H1 (cell line): ENCODE data around the gene COX10. TPM values are rescaled to one million over a fixed set of nuclear protein-coding genes. Genes with fewer than 3 reads are reported as not detected.

Experiments used
- CTCF ChIA-PET: fragments of 300-600 bp; sonication (Branson Sonifier 250); formaldehyde crosslinking; loops from one replicate; lab custom pipeline; 2021; ENCODE audit not compliant: partially characterized antibody; lab: Charles Lee
- POLR2A ChIA-PET: fragments of 300-600 bp; sonication (Branson Sonifier 250); formaldehyde crosslinking; loops from one replicate; lab custom pipeline; 2021; ENCODE audit warnings: inconsistent platforms; ENCODE audit not compliant: partially characterized antibody; lab: Charles Lee
- DNase-seq, 2 experiments: peaks; one replicate each; pipeline versions ENCODE4 v3.0.0 to v3.0.0-alpha.2; 2010 to 2022; ENCODE audit warnings: low spot score in 2 of 2, low read depth in 1 of 2, mixed read lengths in 1 of 2
- FAIRE-seq: peaks from 2 replicates; lab custom pipeline; 2011; peaks lifted over from hg19 to GRCh38; lab: Jason Lieb, UNC
- H2AFZ ChIP-seq: 2 replicates; pipeline ENCODE4 v1.8.1; 2012; ENCODE audit warnings: low read length, inconsistent platforms
- H2AK5ac ChIP-seq: 2 replicates; pipeline ENCODE4 v1.6.1; 2013; ENCODE audit warnings: low read depth, low read length
- H2BK120ac ChIP-seq: replicated peaks from 2 replicates; pipeline ENCODE3; 2013; ENCODE audit warnings: low read depth, low read length, inconsistent platforms
- H2BK12ac ChIP-seq: 2 replicates; pipeline ENCODE4 v1.6.1; 2013; ENCODE audit warnings: low read depth, low read length
- H2BK15ac ChIP-seq: 2 replicates; pipeline ENCODE4 v1.6.1; 2013; ENCODE audit warnings: low read length
- H2BK20ac ChIP-seq: 2 replicates; pipeline ENCODE4 v1.6.1; 2013; ENCODE audit warnings: low read length
- H2BK5ac ChIP-seq: 2 replicates; pipeline ENCODE4 v1.6.1; 2013; ENCODE audit warnings: low read depth, low read length
- H3K14ac ChIP-seq: 2 replicates; pipeline ENCODE4 v1.6.1; 2013; ENCODE audit warnings: inconsistent platforms; ENCODE audit not compliant: insufficient read length
- H3K18ac ChIP-seq: 2 replicates; pipeline ENCODE4 v1.6.1; 2013; ENCODE audit warnings: low read length; ENCODE audit errors: extremely low read depth
- H3K23ac ChIP-seq: 2 replicates; pipeline ENCODE4 v1.6.1; 2013; ENCODE audit warnings: inconsistent platforms; ENCODE audit not compliant: insufficient read length
- H3K23me2 ChIP-seq: 2 replicates; pipeline ENCODE4 v1.6.1; 2013; ENCODE audit warnings: low read depth, low read length
- H3K27ac ChIP-seq: 2 replicates; pipeline ENCODE4 v1.6.1; 2011; ENCODE audit warnings: low read depth, low read length, inconsistent platforms
- H3K27me3 ChIP-seq, 4 experiments: replicated peaks in 1 of 4; 1 replicate in 1 of 4; 2 replicates in 3 of 4; pipeline versions ENCODE4 v1.6.1 to v1.8.1; 2011 to 2013; ENCODE audit warnings: low read length in 3 of 4, mild to moderate bottlenecking in 3 of 4, inconsistent platforms in 2 of 4, mixed read lengths in 2 of 4, moderate library complexity in 1 of 4; ENCODE audit not compliant: control insufficient read depth in 3 of 4, insufficient read depth in 3 of 4; ENCODE audit errors: extremely low read depth in 1 of 4
- H3K36me3 ChIP-seq, 4 experiments: 2 replicates each; pipeline versions ENCODE4 v1.6.1 to v1.8.1; 2011 to 2013; ENCODE audit warnings: mild to moderate bottlenecking in 4 of 4, low read length in 3 of 4, moderate library complexity in 2 of 4, control low read depth in 1 of 4, inconsistent platforms in 1 of 4; ENCODE audit not compliant: insufficient read depth in 4 of 4, control insufficient read depth in 2 of 4
- H3K4ac ChIP-seq: replicated peaks from 2 replicates; pipeline ENCODE3; 2013; ENCODE audit warnings: low read length, low read depth, mixed read lengths, inconsistent platforms; ENCODE audit not compliant: insufficient read length
- H3K4me1 ChIP-seq, 4 experiments: replicated peaks in 1 of 4; 1 replicate in 1 of 4; 2 replicates in 3 of 4; pipeline versions ENCODE4 v1.6.1 to v1.8.1; 2011 to 2013; ENCODE audit warnings: low read length in 3 of 4, inconsistent platforms in 2 of 4, mixed read lengths in 1 of 4; ENCODE audit not compliant: insufficient read depth in 4 of 4, control insufficient read depth in 3 of 4
- H3K4me2 ChIP-seq, 2 experiments: 2 replicates each; pipeline versions ENCODE4 v1.6.1 to v1.8.1; 2011 to 2013; ENCODE audit warnings: low read depth in 2 of 2, low read length in 2 of 2, control low read depth in 1 of 2, inconsistent platforms in 1 of 2, mild to moderate bottlenecking in 1 of 2; ENCODE audit not compliant: insufficient read depth in 1 of 2
- H3K4me3 ChIP-seq, 4 experiments: fragments of 200-600, 300-600 bp in 1 of 4; sonication (generic), shearing (Covaris generic), sonication (Bioruptor Twin) in 1 of 4; 2 replicates each; pipeline versions ENCODE4 v1.5.1 to v1.8.1; 2011 to 2016; ENCODE audit warnings: low read length in 4 of 4, low read depth in 3 of 4, control low read depth in 2 of 4, inconsistent platforms in 2 of 4, mild to moderate bottlenecking in 2 of 4, mixed read lengths in 1 of 4, moderate library complexity in 1 of 4; ENCODE audit not compliant: insufficient read depth in 2 of 4; ENCODE audit errors: extremely low read depth in 1 of 4
- H3K56ac ChIP-seq: replicated peaks from 2 replicates; pipeline ENCODE3; 2013; ENCODE audit warnings: low read depth, mild to moderate bottlenecking, mixed read lengths, low read length, inconsistent platforms; ENCODE audit not compliant: insufficient read length
- H3K79me1 ChIP-seq: 2 replicates; pipeline ENCODE4 v1.6.1; 2013; ENCODE audit warnings: low read depth, low read length, control low read depth
- H3K79me2 ChIP-seq, 2 experiments: 2 replicates each; pipeline versions ENCODE4 v1.6.1 to v1.8.1; 2012 to 2013; ENCODE audit warnings: low read length in 2 of 2, mild to moderate bottlenecking in 2 of 2, inconsistent platforms in 1 of 2; ENCODE audit not compliant: insufficient read depth in 2 of 2, control insufficient read depth in 1 of 2
- H3K9ac ChIP-seq, 4 experiments: replicated peaks in 1 of 4; 1 replicate in 1 of 4; 2 replicates in 3 of 4; pipeline versions ENCODE4 v1.6.1 to v1.8.1; 2011 to 2013; ENCODE audit warnings: low read depth in 3 of 4, low read length in 3 of 4, control low read depth in 2 of 4, mild to moderate bottlenecking in 2 of 4, moderate library complexity in 2 of 4, inconsistent platforms in 1 of 4; ENCODE audit errors: extremely low read depth in 1 of 4
- H3K9me3 ChIP-seq, 2 experiments: 2 replicates each; pipeline versions ENCODE4 v1.6.1 to v1.8.1; 2012 to 2013; ENCODE audit warnings: mild to moderate bottlenecking in 2 of 2, moderate library complexity in 2 of 2, control low read depth in 1 of 2, inconsistent platforms in 1 of 2, low read depth in 1 of 2, low read length in 1 of 2, mixed read lengths in 1 of 2; ENCODE audit not compliant: insufficient read depth in 2 of 2
- H4K20me1 ChIP-seq, 2 experiments: replicated peaks in 1 of 2; 2 replicates each; pipeline versions ENCODE3 to v1.8.1; 2011 to 2013; ENCODE audit warnings: inconsistent platforms in 2 of 2, low read length in 2 of 2, mild to moderate bottlenecking in 1 of 2; ENCODE audit not compliant: insufficient read depth in 2 of 2, control insufficient read depth in 1 of 2
- H4K5ac ChIP-seq: 2 replicates; pipeline ENCODE4 v1.6.1; 2013; ENCODE audit warnings: low read length, low read depth, mixed read lengths, inconsistent platforms; ENCODE audit not compliant: insufficient read length
- H4K8ac ChIP-seq: 2 replicates; pipeline ENCODE4 v1.8.0; 2013; ENCODE audit warnings: mild to moderate bottlenecking, moderate library complexity, low read length, inconsistent platforms; ENCODE audit not compliant: insufficient read depth; ENCODE audit errors: extremely low read depth
- H4K91ac ChIP-seq: replicated peaks from 2 replicates; pipeline ENCODE3; 2013; ENCODE audit warnings: low read length, mixed read lengths, inconsistent platforms; ENCODE audit not compliant: insufficient read length
- KDM1A ChIP-seq: fragments of 200-600, 300-600 bp; sonication (generic); IDR thresholded peaks from 2 replicates; pipeline ENCODE4 v1.7.1; 2016; ENCODE audit warnings: mild to moderate bottlenecking, low read length, borderline replicate concordance
- SP2 ChIP-seq: IDR thresholded peaks from 2 replicates; pipeline ENCODE4 v1.6.1; 2012; ENCODE audit warnings: mild to moderate bottlenecking, low read length, inconsistent platforms
- WGBS, 2 experiments: shearing (Covaris generic) in 1 of 2; methylation state at CpG; one replicate each; pipeline versions ENCODE4 v1.1.6 to v1.1.7; 2013 to 2015; ENCODE audit warnings: low lambda C conversion rate in 2 of 2, mixed read lengths in 2 of 2, inconsistent platforms in 1 of 2, low coverage in 1 of 2, missing lambda C conversion rate in 1 of 2; ENCODE audit not compliant: insufficient replicate concordance in 2 of 2, insufficient coverage in 1 of 2, insufficient read length in 1 of 2; ENCODE audit errors: extremely low coverage in 1 of 2, missing lambda C conversion rate in 1 of 2; 5-methylcytosine and 5-hydroxymethylcytosine counted together
- polyA plus RNA-seq, 7 experiments: library from polyadenylated mRNA; depleted of rRNA in 3 of 7; stranded (reverse) in 5 of 7; unstranded in 2 of 7; fragments of >200 nt in 5 of 7; fragments of 200-250 nt in 2 of 7; gene quantifications; 1 replicate in 5 of 7; 2 replicates in 1 of 7; 4 replicates in 1 of 7; pipeline versions ENCODE4 v1.2.1 to v1.2.3, GENCODE V29; 2011 to 2013; ENCODE audit warnings: missing spikeins in 2 of 7, mixed read lengths in 2 of 7
- total RNA-seq: library from RNA; stranded (reverse); fragmentation: NEBNext Ultra II Directional; extraction: Animal tissue kit (Norgen Biotek cat#: 25700); gene quantifications from 2 replicates; pipeline ENCODE4 v1.2.1, GENCODE V29; 2021

The COX10 gene
- total and polyA plus RNA-seq, 2 of the 8 experiments (the other 6 are each of a cell fraction or from before 2014, with no cell fraction given) = 18.0 to 23.0 TPM

- H3K23ac ChIP-seq = no peak overlapping the region
- H2AFZ ChIP-seq = no peak overlapping the region
- no peak overlapping the region for H3K4me3 ChIP-seq
- no peak overlapping the region for H2BK120ac ChIP-seq
- no peak overlapping the region for H4K5ac ChIP-seq
- no peak overlapping the region for H3K18ac ChIP-seq
- no peak overlapping the region for H3K14ac ChIP-seq
- no peak overlapping the region for H2BK5ac ChIP-seq
- H4K8ac ChIP-seq = no peak overlapping the region
- POLR2A ChIA-PET = no interaction called here
- H3K27ac ChIP-seq = no peak overlapping the region
- H3K27me3 ChIP-seq = no peaks in the 10 kb centered on the region
- H3K9ac ChIP-seq = no peak overlapping the region
- H4K20me1 ChIP-seq = no peaks in the 10 kb centered on the region
- no peak overlapping the region for H4K91ac ChIP-seq
- H3K4me2 ChIP-seq = no peak overlapping the region
- H3K9me3 ChIP-seq = no peaks in the 10 kb centered on the region
- H3K4ac ChIP-seq = no peak overlapping the region
- no peaks in the 10 kb centered on the region for H3K79me1 ChIP-seq
- DNase-seq (no peak), FAIRE-seq (no peak)
- no peaks in the 10 kb centered on the region for H3K4me1 ChIP-seq
- no peak overlapping the region for H2AK5ac ChIP-seq
- CTCF ChIA-PET = interaction anchor here (1.6 kb wide), 1 partner anchor 10 kb away, joined by 9 read pairs; no protein-coding TSS in a partner anchor
- no peak overlapping the region for H2BK15ac ChIP-seq
- TF ChIP-seq SP2 (no peak), KDM1A (no peak)
- H2BK12ac ChIP-seq = no peak overlapping the region
- peaks cover 0 to 5% (median 1%) of the 10 kb centered on the region in 4 experiments; a peak in 3 of 8 replicates for H3K36me3 ChIP-seq
- no peaks in the 10 kb centered on the region for H3K79me2 ChIP-seq
- H3K56ac ChIP-seq = no peak overlapping the region
- H3K23me2 ChIP-seq = no peaks in the 10 kb centered on the region; the same call in 1 of the 2 replicates
- H2BK20ac ChIP-seq = no peak overlapping the region
- 90% methylated on average over 1 of the region's 1 CpG; no CpG with 5 or more reads in 1 of the 2 experiments for WGBS, 2 experiments
Measured at GRCh38 chr17:14038206-14038605, 31.1 kb upstream of the COX10 start.
